Measurements from ENCODE around the gene UAP1.

UAP1 gene

GRCh38 chr1:162619076-162619475 is 57.6 kb downstream of the UAP1 start:
- no peak for DNase-seq

- DNase-seq: no peak
These were observed 59.7 kb downstream of the UAP1 start for GRCh38 chr1:162621256-162621655.

- no peak for DNase-seq
These were observed 64.2 kb downstream of the UAP1 start for GRCh38 chr1:162625679-162626078.

GRCh38 chr1:162626094-162626493 is 64.6 kb downstream of the UAP1 start:
- DNase-seq: no peak

- DNase-seq: no peak
These were observed 65.2 kb downstream of the UAP1 start for GRCh38 chr1:162626761-162627160.

GRCh38 chr1:162627662-162628296 is 66.3 kb downstream of the UAP1 start:
- DNase-seq: peak; percentile 25

GRCh38 chr1:162629077-162629627 is 67.6 kb downstream of the UAP1 start:
- DNase-seq: no peak

GRCh38 chr1:162629651-162630050 is 68.1 kb downstream of the UAP1 start:
- DNase-seq: no peak

- no peak for DNase-seq
These were observed 70.1 kb downstream of the UAP1 start for GRCh38 chr1:162631546-162632191.

GRCh38 chr1:162632217-162632666 is 70.7 kb downstream of the UAP1 start, which contains the start of gene DDR2:
TSS of gene DDR2 (plus strand) at chr1:162632464. CDS start at chr1:162719064, 86,600 bp downstream.
- DNase-seq: no peak

- no peak for DNase-seq
These were observed 71.2 kb downstream of the UAP1 start for GRCh38 chr1:162632698-162633080.

GRCh38 chr1:162633081-162633762 is 71.7 kb downstream of the UAP1 start:
- no peak for DNase-seq

GRCh38 chr1:162635418-162635817 is 73.9 kb downstream of the UAP1 start:
- DNase-seq: no peak

- no peak for DNase-seq
These were observed 78.2 kb downstream of the UAP1 start for GRCh38 chr1:162639718-162640117.

GRCh38 chr1:162641114-162641513 is 79.6 kb downstream of the UAP1 start:
- DNase-seq: no peak

- no peak for DNase-seq
These were observed 83.4 kb downstream of the UAP1 start for GRCh38 chr1:162644986-162645314.

GRCh38 chr1:162645666-162646065 is 84.1 kb downstream of the UAP1 start:
- DNase-seq: no peak

- no peak for DNase-seq
These were observed 88.1 kb downstream of the UAP1 start for GRCh38 chr1:162649583-162649982.
